ENCODE measurements around the gene MRPL46.

MRPL46 gene

DNA sequence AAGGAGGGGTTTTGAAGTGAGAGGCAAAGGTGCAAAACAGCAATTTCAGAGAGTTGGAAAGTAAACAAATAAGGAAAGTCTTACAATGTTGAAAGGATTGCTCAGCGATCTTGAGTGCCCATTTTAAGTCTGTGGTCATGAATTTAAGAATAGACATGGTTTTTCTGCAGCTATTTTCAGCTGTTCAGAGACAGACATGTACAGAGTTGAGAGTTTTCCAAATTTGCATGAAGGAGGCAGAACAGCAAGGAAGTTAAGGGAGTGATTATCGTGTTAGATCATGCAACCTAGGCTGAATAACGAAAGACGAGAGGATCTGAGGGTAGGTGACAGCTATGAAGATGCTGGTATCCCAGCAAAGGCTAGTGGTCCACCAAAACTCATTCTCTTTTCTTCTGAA lies 42.1 kb upstream of the MRPL46 start:
- H3K9ac ChIP-seq (ENCODE audit: low read length): no peak overlapping the region
- H3K79me2 ChIP-seq (ENCODE audit: insufficient read depth, low read length): no peaks in the 10 kb centered on the region
- no peak for TF ChIP-seq EZH2 (IDR thresholded peaks at IDR 0.05; ENCODE audit: borderline replicate concordance, low read length)
- TF ChIP-seq, protein P1, sequence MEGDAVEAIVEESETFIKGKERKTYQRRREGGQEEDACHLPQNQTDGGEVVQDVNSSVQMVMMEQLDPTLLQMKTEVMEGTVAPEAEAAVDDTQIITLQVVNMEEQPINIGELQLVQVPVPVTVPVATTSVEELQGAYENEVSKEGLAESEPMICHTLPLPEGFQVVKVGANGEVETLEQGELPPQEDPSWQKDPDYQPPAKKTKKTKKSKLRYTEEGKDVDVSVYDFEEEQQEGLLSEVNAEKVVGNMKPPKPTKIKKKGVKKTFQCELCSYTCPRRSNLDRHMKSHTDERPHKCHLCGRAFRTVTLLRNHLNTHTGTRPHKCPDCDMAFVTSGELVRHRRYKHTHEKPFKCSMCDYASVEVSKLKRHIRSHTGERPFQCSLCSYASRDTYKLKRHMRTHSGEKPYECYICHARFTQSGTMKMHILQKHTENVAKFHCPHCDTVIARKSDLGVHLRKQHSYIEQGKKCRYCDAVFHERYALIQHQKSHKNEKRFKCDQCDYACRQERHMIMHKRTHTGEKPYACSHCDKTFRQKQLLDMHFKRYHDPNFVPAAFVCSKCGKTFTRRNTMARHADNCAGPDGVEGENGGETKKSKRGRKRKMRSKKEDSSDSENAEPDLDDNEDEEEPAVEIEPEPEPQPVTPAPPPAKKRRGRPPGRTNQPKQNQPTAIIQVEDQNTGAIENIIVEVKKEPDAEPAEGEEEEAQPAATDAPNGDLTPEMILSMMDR (IDR thresholded peaks at IDR 0.05; ENCODE audit: low read length): no peak
- H3K4me1 ChIP-seq (ENCODE audit: insufficient read depth, low read length, severe bottlenecking): no peaks in the 10 kb centered on the region
- no peak overlapping the region for H2AFZ ChIP-seq (ENCODE audit: low read length)
- no peak overlapping the region for H3K4me3 ChIP-seq (ENCODE audit: low read depth, low read length, poor library complexity, severe bottlenecking)
- H3K27ac ChIP-seq (ENCODE audit: low read depth, low read length, poor library complexity, severe bottlenecking): no peak overlapping the region
- H3K36me3 ChIP-seq (ENCODE audit: insufficient read depth, low read length): no peaks in the 10 kb centered on the region
- H3K27me3 ChIP-seq (ENCODE audit: insufficient read depth, low read length): no peaks in the 10 kb centered on the region
- no peaks in the 10 kb centered on the region for H3K9me2 ChIP-seq (ENCODE audit: low read depth, low read length)
- no peaks in the 10 kb centered on the region for H4K20me1 ChIP-seq (ENCODE audit: insufficient read depth, low read length)
- no peak overlapping the region for H3K4me2 ChIP-seq (ENCODE audit: low read length)
- no peaks in the 10 kb centered on the region for H3K9me3 ChIP-seq (ENCODE audit: low read length)
- H3F3A ChIP-seq (ENCODE audit: insufficient read depth, low read length): no peaks in the 10 kb centered on the region

DNA sequence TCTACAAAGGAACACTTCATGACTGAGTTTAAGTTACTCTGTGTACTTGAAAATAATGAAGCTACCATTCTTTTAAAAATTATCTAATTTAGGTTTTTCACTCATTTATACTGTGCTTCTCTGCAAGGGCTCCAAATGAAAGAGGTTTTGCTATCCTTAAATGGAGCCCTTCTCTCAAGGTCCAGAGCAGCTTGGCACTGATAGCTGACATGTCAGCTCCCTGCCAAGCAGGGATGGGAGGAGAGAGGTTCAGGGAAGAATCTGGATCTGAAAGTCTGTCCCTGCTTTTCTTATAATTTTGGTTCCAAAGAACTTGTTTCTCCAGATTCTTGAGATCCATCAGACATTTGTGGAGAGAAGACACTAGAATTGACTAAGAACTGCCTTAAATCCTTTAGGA lies 39.4 kb upstream of the MRPL46 start:
- Histone ChIP-seq H3K9ac (ENCODE audit: low read length) (no peak overlapping the region), H3K27me3 (ENCODE audit: insufficient read depth, low read length) (no peaks in the 10 kb centered on the region), H3K9me2 (ENCODE audit: low read depth, low read length) (no peaks in the 10 kb centered on the region), H3K36me3 (ENCODE audit: insufficient read depth, low read length) (no peaks in the 10 kb centered on the region), H3K27ac (ENCODE audit: low read depth, low read length, poor library complexity, severe bottlenecking) (no peak overlapping the region), H4K20me1 (ENCODE audit: insufficient read depth, low read length) (no peaks in the 10 kb centered on the region), H3K4me1 (ENCODE audit: insufficient read depth, low read length, severe bottlenecking) (no peaks in the 10 kb centered on the region), H3K4me2 (ENCODE audit: low read length) (no peak overlapping the region), H2AFZ (ENCODE audit: low read length) (no peak overlapping the region), H3K79me2 (ENCODE audit: insufficient read depth, low read length) (no peaks in the 10 kb centered on the region), H3F3A (ENCODE audit: insufficient read depth, low read length) (no peaks in the 10 kb centered on the region), H3K9me3 (ENCODE audit: low read length) (no peaks in the 10 kb centered on the region), H3K4me3 (ENCODE audit: low read depth, low read length, poor library complexity, severe bottlenecking) (no peak overlapping the region)
- no peak for TF ChIP-seq EZH2 (IDR thresholded peaks at IDR 0.05; ENCODE audit: borderline replicate concordance, low read length)
- TF ChIP-seq, protein P1 (IDR thresholded peaks at IDR 0.05; ENCODE audit: low read length): no peak

DNA sequence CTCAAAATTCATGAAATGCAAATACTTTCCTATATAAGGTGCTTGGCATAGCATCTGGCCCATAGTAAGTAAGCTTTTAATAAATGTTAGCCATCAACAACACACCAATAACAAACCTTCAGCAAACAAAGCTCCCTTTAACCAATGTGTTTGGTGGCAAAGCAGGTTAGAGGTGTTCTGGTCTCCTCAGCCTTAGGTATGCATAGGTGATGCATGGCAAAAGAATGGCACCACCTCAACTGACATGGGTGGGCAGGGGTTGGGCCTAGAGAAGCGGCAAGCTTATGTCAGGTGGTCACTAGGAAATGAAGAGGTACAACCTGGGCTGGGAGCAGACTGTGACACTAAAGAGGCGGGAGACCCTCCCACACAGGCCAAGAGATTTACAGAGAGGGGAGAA lies 38.5 kb upstream of the MRPL46 start:
- no peaks in the 10 kb centered on the region for H3K9me2 ChIP-seq (ENCODE audit: low read depth, low read length)
- H3K9me3 ChIP-seq (ENCODE audit: low read length): no peaks in the 10 kb centered on the region
- H3K4me3 ChIP-seq (ENCODE audit: low read depth, low read length, poor library complexity, severe bottlenecking): no peak overlapping the region
- H2AFZ ChIP-seq (ENCODE audit: low read length): no peak overlapping the region
- no peak overlapping the region for H3K9ac ChIP-seq (ENCODE audit: low read length)
- no peaks in the 10 kb centered on the region for H4K20me1 ChIP-seq (ENCODE audit: insufficient read depth, low read length)
- no peak overlapping the region for H3K27ac ChIP-seq (ENCODE audit: low read depth, low read length, poor library complexity, severe bottlenecking)
- H3K27me3 ChIP-seq (ENCODE audit: insufficient read depth, low read length): no peaks in the 10 kb centered on the region
- no peaks in the 10 kb centered on the region for H3F3A ChIP-seq (ENCODE audit: insufficient read depth, low read length)
- TF ChIP-seq EZH2 (IDR thresholded peaks at IDR 0.05; ENCODE audit: borderline replicate concordance, low read length): no peak
- TF ChIP-seq, protein P1 (IDR thresholded peaks at IDR 0.05; ENCODE audit: low read length): no peak
- no peaks in the 10 kb centered on the region for H3K79me2 ChIP-seq (ENCODE audit: insufficient read depth, low read length)
- no peak overlapping the region for H3K4me2 ChIP-seq (ENCODE audit: low read length)
- H3K36me3 ChIP-seq (ENCODE audit: insufficient read depth, low read length): no peaks in the 10 kb centered on the region
- no peaks in the 10 kb centered on the region for H3K4me1 ChIP-seq (ENCODE audit: insufficient read depth, low read length, severe bottlenecking)
